ENCODE measurements around the gene LRRC4C.

- TF ChIP-seq CTCF (IDR thresholded peaks at IDR 0.05; ENCODE audit: poor library complexity, severe bottlenecking): no peak
- no peak for TF ChIP-seq TAF1 (IDR thresholded peaks at IDR 0.05; ENCODE audit: low read depth)
- no peak for TF ChIP-seq SMC3 (conservative IDR thresholded peaks at IDR 0.05; ENCODE audit: poor library complexity)
- no peak for TF ChIP-seq EZH2 (IDR thresholded peaks at IDR 0.05; ENCODE audit: borderline replicate concordance, insufficient read depth, low read length, poor library complexity, severe bottlenecking)
- TF ChIP-seq RAD21 (conservative IDR thresholded peaks at IDR 0.05): no peak
Measured at GRCh38 chr11:40255457-40255856, 1204.0 kb downstream of the LRRC4C start.

All from neural cell (in vitro differentiated cells).